Omental fat pad (tissue), 4 donors: ENCODE measurements around the gene GARNL3. TPM values are rescaled to one million over a fixed set of nuclear protein-coding genes. Genes with fewer than 3 reads are reported as not detected.
A peak's percentile ranks its signal among the peaks of the same experiment; 100 is the strongest.

ENCODE experiments used
- ATAC-seq: fragments of 150-250 bp; one replicate; pipeline ENCODE4 v1.9.1; 2016; ENCODE audit warnings: mild to moderate bottlenecking, moderate library complexity; ENCODE audit not compliant: low FRiP score
- DNase-seq: peaks from one replicate; pipeline ENCODE4 v3.0.0-alpha.2; 2019; ENCODE audit warnings: low spot score
- total RNA-seq, 4 donors: library from RNA; depleted of rRNA; stranded (reverse); fragments of >200 nt; gene quantifications; one replicate each; pipeline ENCODE4 v1.1.0, GENCODE V29; 2016
- TF ChIP-seq, protein P1 (sequence below), 3 donors: fragments of 450-650 bp; IDR thresholded peaks; one replicate each; pipeline ENCODE4 v1.5.1; 2016 to 2017; ENCODE audit warnings: antibody characterized with exemption in 3 of 3, mild to moderate bottlenecking in 3 of 3, moderate library complexity in 2 of 3

Gene GARNL3
- total RNA-seq, 4 donors from 2014 or later: 10.0 to 27.0 (median 15.7) TPM

DNA sequence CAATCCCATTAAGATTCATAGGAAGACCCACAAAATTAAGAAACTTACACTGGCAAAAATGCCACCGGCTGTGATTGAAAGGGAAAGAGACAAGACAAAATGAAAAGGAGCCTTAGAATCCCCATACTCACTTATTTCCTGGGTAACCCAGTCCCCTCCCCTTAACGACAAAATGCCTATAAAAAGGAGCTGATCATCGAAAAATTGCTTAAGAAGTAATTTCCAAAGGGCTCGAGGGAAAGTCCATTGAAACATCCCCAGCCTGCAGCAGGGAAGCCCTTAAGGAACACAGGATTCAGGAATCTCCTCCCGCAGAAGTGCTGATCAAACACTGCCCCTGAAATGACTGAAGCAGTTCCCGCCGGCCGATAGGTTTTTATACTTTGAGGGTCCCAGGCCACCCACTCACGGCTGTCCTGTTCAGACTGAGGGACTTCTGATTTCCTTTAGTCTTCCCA is 158.9 kb downstream of the GARNL3 start:
- ATAC-seq (peak; percentile 19), DNase-seq (no peak)
- TF ChIP-seq, protein P1, sequence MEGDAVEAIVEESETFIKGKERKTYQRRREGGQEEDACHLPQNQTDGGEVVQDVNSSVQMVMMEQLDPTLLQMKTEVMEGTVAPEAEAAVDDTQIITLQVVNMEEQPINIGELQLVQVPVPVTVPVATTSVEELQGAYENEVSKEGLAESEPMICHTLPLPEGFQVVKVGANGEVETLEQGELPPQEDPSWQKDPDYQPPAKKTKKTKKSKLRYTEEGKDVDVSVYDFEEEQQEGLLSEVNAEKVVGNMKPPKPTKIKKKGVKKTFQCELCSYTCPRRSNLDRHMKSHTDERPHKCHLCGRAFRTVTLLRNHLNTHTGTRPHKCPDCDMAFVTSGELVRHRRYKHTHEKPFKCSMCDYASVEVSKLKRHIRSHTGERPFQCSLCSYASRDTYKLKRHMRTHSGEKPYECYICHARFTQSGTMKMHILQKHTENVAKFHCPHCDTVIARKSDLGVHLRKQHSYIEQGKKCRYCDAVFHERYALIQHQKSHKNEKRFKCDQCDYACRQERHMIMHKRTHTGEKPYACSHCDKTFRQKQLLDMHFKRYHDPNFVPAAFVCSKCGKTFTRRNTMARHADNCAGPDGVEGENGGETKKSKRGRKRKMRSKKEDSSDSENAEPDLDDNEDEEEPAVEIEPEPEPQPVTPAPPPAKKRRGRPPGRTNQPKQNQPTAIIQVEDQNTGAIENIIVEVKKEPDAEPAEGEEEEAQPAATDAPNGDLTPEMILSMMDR (IDR thresholded peaks at IDR 0.05): no peak

DNA sequence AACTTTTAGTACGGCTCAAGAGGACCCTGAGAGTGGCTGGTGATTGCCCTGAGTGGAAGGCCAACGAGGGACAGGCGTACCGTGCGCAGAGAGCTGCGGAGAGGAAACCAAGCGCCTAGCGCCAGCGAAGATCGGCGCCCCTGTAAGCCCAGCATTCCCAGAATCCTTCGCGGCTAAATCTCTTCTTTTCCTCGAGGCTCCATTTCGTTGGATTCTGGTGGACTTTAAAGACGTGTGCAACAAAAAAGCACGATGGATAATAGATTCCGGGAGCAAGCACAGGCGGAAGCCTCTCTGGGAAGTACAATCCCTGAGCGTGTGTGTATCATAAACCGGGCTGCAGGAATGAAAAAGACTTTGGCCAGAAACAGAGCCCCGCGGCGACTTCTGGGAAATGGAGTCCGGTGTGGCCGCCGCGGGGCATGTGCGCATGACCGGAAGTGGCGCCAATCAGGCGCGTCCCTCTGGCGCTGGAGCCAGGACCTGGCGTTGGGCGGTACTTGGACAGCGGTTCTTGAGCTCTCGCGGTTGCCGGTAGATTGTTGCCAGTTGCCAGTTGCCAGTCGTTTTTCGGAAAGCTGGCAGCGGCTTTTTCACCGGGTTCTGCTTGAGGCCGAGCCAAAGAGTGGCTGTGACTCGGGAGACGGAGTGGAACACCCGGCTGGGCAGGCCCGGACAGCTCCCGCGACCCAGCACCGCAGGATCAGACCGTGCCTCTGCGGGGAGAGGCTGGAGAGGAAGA is 159.5 kb downstream of the GARNL3 start, which contains the start of gene ZNF79:
Gene ZNF79, plus strand, starts transcription at position 449 of the 742 bp plus-strand sequence. CDS start 406 bp downstream, outside the sequence.
- TF ChIP-seq, protein P1 (IDR thresholded peaks at IDR 0.05): no peak
- peak; percentile 80 for DNase-seq
- peak; percentile 96 for ATAC-seq

DNA sequence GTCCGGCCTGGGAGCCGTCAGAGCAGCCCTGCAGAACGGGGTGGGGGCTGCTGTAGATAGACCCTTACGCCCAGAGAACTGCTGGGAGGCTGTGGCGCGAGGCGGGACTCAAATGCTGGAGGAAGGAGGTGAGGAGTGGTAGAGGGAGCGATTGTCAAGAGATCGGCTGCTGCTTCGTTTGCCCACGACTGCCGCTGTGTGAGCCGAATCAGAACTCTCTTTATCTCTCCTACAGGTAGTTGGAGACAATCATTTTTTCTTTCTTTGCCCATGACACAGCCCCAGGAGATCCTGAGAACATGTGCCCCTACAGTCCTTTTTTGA is 160.1 kb downstream of the GARNL3 start:
- ATAC-seq (no peak), DNase-seq (no peak)
- TF ChIP-seq, protein P1 (IDR thresholded peaks at IDR 0.05): no peak

DNA sequence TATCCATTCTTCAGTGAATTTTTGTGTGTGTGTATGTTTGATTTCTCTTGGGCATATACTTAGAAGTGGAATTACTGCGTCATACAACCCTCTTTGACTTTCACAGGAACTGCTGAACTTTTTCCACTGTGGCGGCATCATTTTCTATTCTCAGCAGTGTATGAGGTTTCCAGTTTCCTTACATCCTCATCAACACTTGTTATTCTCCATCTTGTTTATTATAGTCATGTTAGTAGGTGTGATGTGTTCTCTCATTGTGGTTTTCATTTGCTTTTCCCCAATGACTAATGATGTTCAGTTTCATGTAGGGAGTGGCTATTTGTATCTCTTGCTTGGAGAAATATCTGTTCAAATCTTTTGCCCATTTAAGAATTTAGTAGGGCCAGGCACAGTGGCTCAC is 162.2 kb downstream of the GARNL3 start:
- ATAC-seq: no peak
- DNase-seq: no peak
- TF ChIP-seq, protein P1 (IDR thresholded peaks at IDR 0.05): no peak

DNA sequence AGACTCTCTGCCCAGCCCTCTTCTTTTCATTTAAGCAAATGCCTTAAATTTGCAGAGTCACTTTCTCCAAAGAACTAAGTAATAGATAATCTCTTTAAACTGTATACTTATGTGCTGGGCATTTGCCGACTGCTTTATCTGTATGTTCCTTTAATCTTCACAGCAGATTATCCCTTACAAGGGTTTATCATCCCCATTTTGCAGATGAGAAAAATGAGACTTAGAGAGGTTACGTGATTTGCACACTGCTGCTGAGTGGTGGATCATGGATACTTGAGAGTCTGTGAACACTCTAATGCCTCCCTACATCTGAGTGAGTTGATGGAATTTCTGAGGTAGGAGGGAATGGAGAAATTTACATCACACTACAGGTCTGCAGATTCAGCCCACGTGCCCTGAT is 163.8 kb downstream of the GARNL3 start:
- ATAC-seq: no peak
- DNase-seq: no peak
- TF ChIP-seq, protein P1 (IDR thresholded peaks at IDR 0.05): no peak

DNA sequence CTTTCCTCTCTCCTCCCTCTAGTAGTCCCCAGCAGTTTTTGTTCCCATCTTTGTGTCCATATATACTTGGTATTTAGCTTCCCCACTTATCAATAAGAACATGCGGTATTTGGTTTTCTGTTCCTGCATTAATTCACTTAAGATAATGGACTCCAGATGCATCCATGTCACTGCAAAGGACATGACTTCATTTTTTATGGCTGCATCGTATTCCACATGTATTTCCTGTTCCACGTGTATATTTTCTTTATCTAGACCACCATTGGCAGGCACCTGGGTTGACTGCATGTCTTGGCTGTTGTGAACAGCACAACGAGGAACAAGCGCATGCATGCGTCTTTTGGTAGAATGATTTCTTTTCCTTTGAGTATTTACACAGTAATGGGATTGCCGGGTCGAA is 165.8 kb downstream of the GARNL3 start:
- DNase-seq: no peak
- no peak for ATAC-seq
- TF ChIP-seq, protein P1 (IDR thresholded peaks at IDR 0.05): no peak
